ENCODE results near the gene ITGB1BP2. TPM values are rescaled to one million over a fixed set of nuclear protein-coding genes. Genes with fewer than 3 reads are reported as not detected.
"Not testable (repeated sequence)": the region's sequence is repeated elsewhere in the genome, so short reads cannot be mapped to it uniquely, and the experiment has no call there.

The ITGB1BP2 gene
- total and polyA plus RNA-seq, 2 of the 13 experiments (the other 11 are each of a cell fraction or from before 2014, with no cell fraction given) = 0.90 to 2.2 TPM

GRCh38 chrX:71326394-71326793, 24.8 kb downstream of the ITGB1BP2 start (continued):
- no peak for TF ChIP-seq ZMYM3 (CRISPR knock-in tag; IDR thresholded peaks at IDR 0.05)

- in situ Hi-C loops (cut with HindIII; ENCODE audit: extremely low pct_ligation_motif_present, low pct_unique_long_range_greater_than_20kb); H2AFZ ChIP-seq (ENCODE audit: low read length); H3K9me3 ChIP-seq (ENCODE audit: low read length); DNase-seq (ENCODE audit: low spot score); H3K9ac ChIP-seq (ENCODE audit: insufficient read depth, low read depth, low read length); intact Hi-C loops (cut with micrococcal nuclease; ENCODE audit: unreplicated experiment); H3K4me2 ChIP-seq (ENCODE audit: low read depth, low read length); CTCF ChIA-PET (ENCODE audit: low intra/inter-chr PET ratio, low total read pairs); BruUV-seq (replicated peaks); H4K20me1 ChIP-seq (ENCODE audit: insufficient read depth, low read length); H3K4me3 ChIP-seq (replicated peaks in 1 of 3; ENCODE audit: insufficient read depth in 1 of 3, low read depth in 2 of 3, low read length in 3 of 3); H3K27ac ChIP-seq (ENCODE audit: extremely low read length, insufficient read depth, low read length); H3K36me3 ChIP-seq (replicated peaks in 1 of 2; ENCODE audit: control insufficient read depth in 1 of 2, insufficient read depth in 2 of 2, low read length in 2 of 2); POLR2A ChIA-PET; H3K79me2 ChIP-seq (ENCODE audit: insufficient read depth, low read length); ATAC-seq; FAIRE-seq; H3K27me3 ChIP-seq (ENCODE audit: control insufficient read depth in 1 of 2, insufficient read depth in 2 of 2, low read length in 2 of 2): not testable (repeated sequence)
- H3K4me1 ChIP-seq (ENCODE audit: insufficient read depth, low read length) = peaks cover 13% of the 10 kb centered on the region
- 56% methylated on average over 2 of the region's 5 CpGs for WGBS (ENCODE audit: low lambda C conversion rate)
Measured at GRCh38 chrX:71349151-71349665, 47.7 kb downstream of the ITGB1BP2 start.

- H3K4me1 ChIP-seq (ENCODE audit: insufficient read depth, low read length) = peaks cover 13% of the 10 kb centered on the region
- H3K27me3 ChIP-seq (ENCODE audit: control insufficient read depth in 1 of 2, insufficient read depth in 2 of 2, low read length in 2 of 2); intact Hi-C loops (cut with micrococcal nuclease; ENCODE audit: unreplicated experiment); H3K79me2 ChIP-seq (ENCODE audit: insufficient read depth, low read length); POLR2A ChIA-PET; H3K9ac ChIP-seq (ENCODE audit: insufficient read depth, low read depth, low read length); in situ Hi-C loops (cut with HindIII; ENCODE audit: extremely low pct_ligation_motif_present, low pct_unique_long_range_greater_than_20kb); BruUV-seq (replicated peaks); H3K36me3 ChIP-seq (replicated peaks in 1 of 2; ENCODE audit: control insufficient read depth in 1 of 2, insufficient read depth in 2 of 2, low read length in 2 of 2); H3K4me2 ChIP-seq (ENCODE audit: low read depth, low read length); H3K4me3 ChIP-seq (replicated peaks in 1 of 3; ENCODE audit: insufficient read depth in 1 of 3, low read depth in 2 of 3, low read length in 3 of 3); H2AFZ ChIP-seq (ENCODE audit: low read length); H3K27ac ChIP-seq (ENCODE audit: extremely low read length, insufficient read depth, low read length); CTCF ChIA-PET (ENCODE audit: low intra/inter-chr PET ratio, low total read pairs); H3K9me3 ChIP-seq (ENCODE audit: low read length); DNase-seq (ENCODE audit: low spot score); H4K20me1 ChIP-seq (ENCODE audit: insufficient read depth, low read length): not testable (repeated sequence)
- peak; percentile 41 for TF ChIP-seq STAG1 (CRISPR knock-in tag; IDR thresholded peaks at IDR 0.05)
- peak; percentile 44 for TF ChIP-seq CTCF (CRISPR knock-in tag; IDR thresholded peaks at IDR 0.05)
- peak; percentile 22; the same call in 1 of the 2 replicates for TF ChIP-seq RAD21 (CRISPR knock-in tag; IDR thresholded peaks at IDR 0.05)
- FAIRE-seq (peak; percentile 95), ATAC-seq (peak; percentile 43)
- WGBS (ENCODE audit: low lambda C conversion rate) = no CpG with 5 or more reads among the region's 6 CpGs
Measured at GRCh38 chrX:71349867-71350266, 48.3 kb downstream of the ITGB1BP2 start.
